SK-N-SH (cell line): ENCODE results near the gene C18orf54. TPM values are rescaled to one million over a fixed set of nuclear protein-coding genes. Genes with fewer than 3 reads are reported as not detected.
A peak's percentile ranks its signal among the peaks of the same experiment; 100 is the strongest.

Experiments used
- CTCF ChIA-PET: fragments of 300-600, 350-600 bp; formaldehyde crosslinking; extraction: SDS; loops from one replicate; lab custom pipeline; 2021; lab: Yijun Ruan, JAX
- POLR2A ChIA-PET: fragments of 350-600 bp; sonication (Branson Sonifier 250); formaldehyde crosslinking; extraction: SDS; loops from one replicate; lab custom pipeline; 2020; ENCODE audit warnings: antibody characterized with exemption, inconsistent platforms; lab: Yijun Ruan, JAX
- DNase-seq: peaks from one replicate; pipeline ENCODE4 v3.0.0; 2012
- H2AFZ ChIP-seq: fragments of 200-600 bp; sonication (generic); 2 replicates; pipeline ENCODE4 v1.8.1; 2016; ENCODE audit warnings: antibody characterized with exemption, mild to moderate bottlenecking, low read depth
- H3F3A ChIP-seq: fragments of 200-600 bp; sonication (generic); replicated peaks from 2 replicates; pipeline ENCODE3; 2016; ENCODE audit warnings: antibody characterized with exemption, mild to moderate bottlenecking; ENCODE audit not compliant: insufficient read depth
- H3K27ac ChIP-seq, 2 experiments: fragments of 200-500 bp in 1 of 2; fragments of 200-600 bp in 1 of 2; sonication (Bioruptor generic) in 1 of 2; sonication (generic), shearing (Covaris generic) in 1 of 2; 2 replicates each; pipeline versions ENCODE4 v1.5.1 to v1.6.1; 2014 to 2016; ENCODE audit warnings: low read depth in 2 of 2, inconsistent platforms in 1 of 2, low read length in 1 of 2, mild to moderate bottlenecking in 1 of 2, mixed read lengths in 1 of 2
- H3K27me3 ChIP-seq: fragments of 200-600 bp; sonication (generic), shearing (Covaris generic); 2 replicates; pipeline ENCODE4 v1.6.1; 2016; ENCODE audit warnings: mixed run types; ENCODE audit not compliant: insufficient read depth
- H3K36me3 ChIP-seq, 2 experiments: fragments of 200-500 bp in 1 of 2; fragments of 200-600 bp in 1 of 2; sonication (Bioruptor generic) in 1 of 2; sonication (generic) in 1 of 2; replicated peaks in 1 of 2; 2 replicates each; pipeline versions ENCODE3 to v1.5.1; 2014 to 2016; ENCODE audit warnings: low read length in 1 of 2, mild to moderate bottlenecking in 1 of 2; ENCODE audit not compliant: insufficient read depth in 2 of 2, control insufficient read depth in 1 of 2
- H3K4me1 ChIP-seq, 2 experiments: fragments of 200-500 bp in 1 of 2; fragments of 200-600 bp in 1 of 2; sonication (Bioruptor generic) in 1 of 2; sonication (generic), shearing (Covaris generic) in 1 of 2; 2 replicates each; pipeline versions ENCODE4 v1.5.1 to v1.6.1; 2014 to 2016; ENCODE audit warnings: low read depth in 1 of 2, low read length in 1 of 2, mixed run types in 1 of 2; ENCODE audit not compliant: insufficient read depth in 2 of 2, control insufficient read depth in 1 of 2
- H3K4me2 ChIP-seq: fragments of 200-600 bp; sonication (generic), shearing (Covaris generic); 2 replicates; pipeline ENCODE4 v1.6.1; 2017; ENCODE audit warnings: mixed run types
- H3K4me3 ChIP-seq, 2 experiments: fragments of 200-500 bp in 1 of 2; fragments of 200-600 bp in 1 of 2; sonication (Bioruptor generic) in 1 of 2; sonication (generic), shearing (Covaris generic) in 1 of 2; 2 replicates each; pipeline versions ENCODE4 v1.5.1 to v1.8.1; 2014 to 2016; ENCODE audit warnings: low read depth in 2 of 2, inconsistent platforms in 1 of 2, low read length in 1 of 2, mild to moderate bottlenecking in 1 of 2, mixed read lengths in 1 of 2, moderate library complexity in 1 of 2
- H3K79me2 ChIP-seq: fragments of 200-600 bp; sonication (generic); 2 replicates; pipeline ENCODE4 v1.8.1; 2017; ENCODE audit warnings: mild to moderate bottlenecking; ENCODE audit not compliant: insufficient read depth
- H3K9ac ChIP-seq: fragments of 200-600 bp; sonication (generic); 2 replicates; pipeline ENCODE4 v1.6.1; 2017; ENCODE audit warnings: mixed run types
- H3K9me2 ChIP-seq: fragments of 200-600 bp; sonication (generic); 2 replicates; pipeline ENCODE4 v1.6.1; 2017; ENCODE audit warnings: mixed run types
- H3K9me3 ChIP-seq: fragments of 200-600 bp; sonication (generic); 2 replicates; pipeline ENCODE4 v1.6.1; 2017; ENCODE audit warnings: mixed run types, mild to moderate bottlenecking, moderate library complexity
- H4K20me1 ChIP-seq: fragments of 200-600 bp; sonication (generic); 2 replicates; pipeline ENCODE4 v1.6.1; 2017; ENCODE audit warnings: mild to moderate bottlenecking, mixed run types; ENCODE audit not compliant: insufficient read depth
- CHD2 ChIP-seq: fragments of 150-350 bp; IDR thresholded peaks from 2 replicates; pipeline ENCODE4 v1.6.1; 2018; ENCODE audit warnings: low read length; ENCODE audit not compliant: partially characterized antibody
- CTCF ChIP-seq: fragments of 200-600 bp; sonication (generic); IDR thresholded peaks from 2 replicates; pipeline ENCODE4 v1.6.1; 2017; ENCODE audit warnings: antibody characterized with exemption, mild to moderate bottlenecking, moderate library complexity
- ELF1 ChIP-seq: IDR thresholded peaks from 2 replicates; pipeline ENCODE4 v1.4.0; 2012
- EP300 ChIP-seq, 2 experiments: IDR thresholded peaks; 2 replicates each; pipeline versions ENCODE4 v1.4.0 to v1.6.1; 2012; ENCODE audit warnings: borderline replicate concordance in 1 of 2, low read depth in 1 of 2, low read length in 1 of 2
- FOSL2 ChIP-seq: IDR thresholded peaks from 2 replicates; pipeline ENCODE4 v1.4.0; 2012; ENCODE audit warnings: low read depth, mild to moderate bottlenecking, moderate library complexity, borderline replicate concordance
- FOXJ3 ChIP-seq: sonication (generic); formaldehyde crosslinking; IDR thresholded peaks from 2 replicates; pipeline ENCODE4 v1.5.1; 2020; ENCODE audit warnings: mild to moderate bottlenecking, missing genetic modification reagents
- FOXM1 ChIP-seq: IDR thresholded peaks from 2 replicates; pipeline ENCODE4 v1.4.0; 2012; ENCODE audit warnings: low read depth, mild to moderate bottlenecking
- GATA2 ChIP-seq: sonication (generic); formaldehyde crosslinking; IDR thresholded peaks from 2 replicates; pipeline ENCODE4 v1.5.0; 2020; ENCODE audit warnings: mild to moderate bottlenecking, missing genetic modification reagents
- JUND ChIP-seq: IDR thresholded peaks from 2 replicates; pipeline ENCODE4 v1.4.0; 2012
- MEF2A ChIP-seq: IDR thresholded peaks from 2 replicates; pipeline ENCODE4 v1.4.0; 2012; ENCODE audit warnings: low read depth, borderline replicate concordance
- MXI1 ChIP-seq: IDR thresholded peaks from 2 replicates; pipeline ENCODE4 v1.6.1; 2012; ENCODE audit warnings: mild to moderate bottlenecking, low read depth, low read length, improper control_type of control experiment
- NFIC ChIP-seq: IDR thresholded peaks from 2 replicates; pipeline ENCODE4 v1.4.0; 2012; ENCODE audit warnings: borderline replicate concordance
- POLR2AphosphoS5 ChIP-seq: IDR thresholded peaks from 2 replicates; pipeline ENCODE4 v1.6.1; 2012; ENCODE audit warnings: low read depth, low read length
- RAD21 ChIP-seq: IDR thresholded peaks from 2 replicates; pipeline ENCODE4 v1.6.1; 2012; ENCODE audit warnings: mild to moderate bottlenecking, low read length
- RCOR1 ChIP-seq: fragments of 150-350 bp; IDR thresholded peaks from 2 replicates; pipeline ENCODE4 v1.6.1; 2017; ENCODE audit warnings: antibody characterized with exemption, low read length
- RXRA ChIP-seq: IDR thresholded peaks from 2 replicates; pipeline ENCODE4 v1.4.0; 2012; ENCODE audit warnings: low read depth, mild to moderate bottlenecking, borderline replicate concordance
- SMC3 ChIP-seq: IDR thresholded peaks from 2 replicates; pipeline ENCODE4 v1.6.1; 2012; ENCODE audit warnings: low read depth, low read length, improper control_type of control experiment
- TAF1 ChIP-seq: IDR thresholded peaks from 2 replicates; pipeline ENCODE4 v1.6.1; 2012; ENCODE audit warnings: low read depth, mild to moderate bottlenecking, low read length, moderate library complexity, borderline replicate concordance
- TCF12 ChIP-seq: IDR thresholded peaks from 2 replicates; pipeline ENCODE4 v1.4.0; 2012
- ZBTB33 ChIP-seq: IDR thresholded peaks from 2 replicates; pipeline ENCODE4 v1.4.0; 2012; ENCODE audit warnings: low read depth, borderline replicate concordance
- WGBS: methylation state at CpG from one replicate; pipeline ENCODE4 v1.1.6; 2017; ENCODE audit warnings: low lambda C conversion rate; 5-methylcytosine and 5-hydroxymethylcytosine counted together
- polyA plus RNA-seq, 3 experiments: library from polyadenylated mRNA; depleted of rRNA; stranded (reverse); fragments of >200 nt; gene quantifications; 2 replicates each; pipeline ENCODE4 v1.2.3, GENCODE V29; 2012
- TF ChIP-seq, protein P1 (sequence below): fragments of 150-350 bp; IDR thresholded peaks from 2 replicates; pipeline ENCODE4 v1.6.1; 2017; ENCODE audit warnings: antibody characterized with exemption, low read length, low read depth, borderline replicate concordance
- TF ChIP-seq, protein P2 (sequence below): fragments of 150-350 bp; IDR thresholded peaks from 2 replicates; pipeline ENCODE4 v1.6.1; 2016; ENCODE audit warnings: mild to moderate bottlenecking, low read depth, low read length
- TF ChIP-seq, protein P3 (sequence below): IDR thresholded peaks from 2 replicates; pipeline ENCODE4 v1.6.1; 2012; ENCODE audit warnings: mild to moderate bottlenecking, low read depth, low read length, moderate library complexity

The C18orf54 gene
- 0.68 and 0.76 TPM in 2 replicates for polyA plus RNA-seq (2012; rRNA removed)
- 1.4 TPM in 2 replicates for polyA plus RNA-seq (2012; cell fraction: cytosol; rRNA removed)
- 0.41 and 1.0 TPM in 2 replicates for polyA plus RNA-seq (2012; cell fraction: nucleus; rRNA removed)

DNA sequence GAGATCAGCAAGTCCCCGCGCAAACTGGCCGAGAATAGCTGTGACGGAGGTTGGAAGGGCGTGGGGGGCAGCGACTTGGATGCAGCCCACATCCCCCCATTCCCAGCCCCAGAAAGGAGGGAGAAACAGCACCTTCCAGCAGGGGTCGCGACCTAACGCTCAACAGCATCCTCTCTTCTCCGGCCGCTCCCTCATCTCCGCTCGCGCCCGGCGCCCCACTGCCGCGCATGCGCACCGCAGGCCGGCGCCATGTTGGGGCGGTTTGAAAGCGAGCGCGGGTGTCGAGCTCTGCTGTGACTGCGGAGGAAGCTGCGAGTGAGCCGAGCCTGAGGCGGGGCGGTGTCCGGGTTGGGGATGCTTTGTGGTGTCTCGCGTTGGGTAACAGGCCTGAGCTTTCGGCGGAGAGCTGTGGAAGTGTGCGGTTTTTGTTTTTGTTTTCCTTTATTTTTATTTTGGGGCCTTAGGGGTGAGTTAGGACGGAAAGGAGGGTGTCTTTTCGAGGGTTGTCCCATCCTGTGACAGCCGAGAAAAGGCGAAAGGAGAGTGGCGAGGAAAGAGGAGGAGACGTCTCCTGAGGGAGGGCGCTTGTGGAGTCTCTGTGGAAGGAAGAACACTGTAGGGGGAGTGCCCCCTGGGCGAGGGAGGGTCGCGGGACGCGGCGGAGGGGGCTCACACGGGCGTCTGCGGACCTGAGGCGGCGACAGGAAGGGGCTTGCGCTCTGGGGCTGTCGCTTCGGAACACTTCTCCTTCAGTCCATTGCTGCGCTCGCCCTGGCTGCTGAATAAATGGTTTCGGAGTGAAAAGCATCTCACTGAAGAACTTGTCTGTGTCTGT is at the start of gene C18orf54, which contains the start of gene STARD6:
Gene C18orf54, plus strand, starts transcription at position 247 of the 835 bp plus-strand sequence. CDS start 2,667 bp downstream, outside the sequence.
Gene STARD6, minus strand, starts transcription at position 199 of the 835 bp plus-strand sequence. CDS start 3,285 bp downstream, outside the sequence.
- Histone ChIP-seq H3K9me2 (no peaks in the 10 kb centered on the region), H3K9ac (peak within 1 kb of the TSS; percentile 73), H3K27me3 (no peaks in the 10 kb centered on the region), H3F3A (peaks cover 5% of the 10 kb centered on the region), H3K36me3 (peaks cover 0 to 13% of the 10 kb centered on the region in 2 experiments), H2AFZ (peak within 1 kb of the TSS; percentile 98), H4K20me1 (no peaks in the 10 kb centered on the region), H3K4me2 (peak within 1 kb of the TSS; percentile 79), H3K4me1 (no peaks in the 10 kb centered on the region; a peak in 2 of 4 replicates), H3K79me2 (peaks cover 17% of the 10 kb centered on the region), H3K4me3 (peak within 1 kb of the TSS; percentile 66 to 84), H3K9me3 (no peaks in the 10 kb centered on the region), H3K27ac (peak within 1 kb of the TSS; percentile 58 to 93)
- ChIA-PET CTCF (interaction anchor here (0.6 to 3.5 kb wide), 16 partner anchors 10 to 766 kb away, joined by 3 to 12 read pairs (median 3); no protein-coding TSS in a partner anchor), POLR2A (interaction anchor here (0.6 to 1.7 kb wide), 4 partner anchors 70 to 1370 kb away, joined by 3 to 7 read pairs (median 4); partner anchors contain the start of gene POLI)
- 1% methylated on average over 39 of the region's 62 CpGs for WGBS
- peak; percentile 95 for DNase-seq
- TF ChIP-seq POLR2AphosphoS5 (peak; percentile 80), RCOR1 (peak; percentile 42; the same call in 1 of the 2 replicates), NFIC (no peak), MEF2A (no peak), SMC3 (no peak), EP300 (IDR thresholded peaks at IDR 0.05; ENCODE audit: borderline replicate concordance in 1 of 2, low read depth in 1 of 2, low read length in 1 of 2) (no peak), CTCF (peak; percentile 66), FOSL2 (no peak), ELF1 (no peak), JUND (no peak), TCF12 (no peak), ZBTB33 (no peak), RAD21 (peak; percentile 30; the same call in 1 of the 2 replicates), RXRA (no peak), CHD2 (peak; percentile 67), FOXM1 (no peak), FOXJ3 (CRISPR knock-in tag) (no peak), TAF1 (peak; percentile 85), GATA2 (CRISPR knock-in tag) (no peak), MXI1 (peak; percentile 91)
- TF ChIP-seq, protein P1, sequence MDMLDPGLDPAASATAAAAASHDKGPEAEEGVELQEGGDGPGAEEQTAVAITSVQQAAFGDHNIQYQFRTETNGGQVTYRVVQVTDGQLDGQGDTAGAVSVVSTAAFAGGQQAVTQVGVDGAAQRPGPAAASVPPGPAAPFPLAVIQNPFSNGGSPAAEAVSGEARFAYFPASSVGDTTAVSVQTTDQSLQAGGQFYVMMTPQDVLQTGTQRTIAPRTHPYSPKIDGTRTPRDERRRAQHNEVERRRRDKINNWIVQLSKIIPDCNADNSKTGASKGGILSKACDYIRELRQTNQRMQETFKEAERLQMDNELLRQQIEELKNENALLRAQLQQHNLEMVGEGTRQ = no peak
- TF ChIP-seq, protein P2, sequence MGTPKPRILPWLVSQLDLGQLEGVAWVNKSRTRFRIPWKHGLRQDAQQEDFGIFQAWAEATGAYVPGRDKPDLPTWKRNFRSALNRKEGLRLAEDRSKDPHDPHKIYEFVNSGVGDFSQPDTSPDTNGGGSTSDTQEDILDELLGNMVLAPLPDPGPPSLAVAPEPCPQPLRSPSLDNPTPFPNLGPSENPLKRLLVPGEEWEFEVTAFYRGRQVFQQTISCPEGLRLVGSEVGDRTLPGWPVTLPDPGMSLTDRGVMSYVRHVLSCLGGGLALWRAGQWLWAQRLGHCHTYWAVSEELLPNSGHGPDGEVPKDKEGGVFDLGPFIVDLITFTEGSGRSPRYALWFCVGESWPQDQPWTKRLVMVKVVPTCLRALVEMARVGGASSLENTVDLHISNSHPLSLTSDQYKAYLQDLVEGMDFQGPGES = no peak
- TF ChIP-seq, protein P3, sequence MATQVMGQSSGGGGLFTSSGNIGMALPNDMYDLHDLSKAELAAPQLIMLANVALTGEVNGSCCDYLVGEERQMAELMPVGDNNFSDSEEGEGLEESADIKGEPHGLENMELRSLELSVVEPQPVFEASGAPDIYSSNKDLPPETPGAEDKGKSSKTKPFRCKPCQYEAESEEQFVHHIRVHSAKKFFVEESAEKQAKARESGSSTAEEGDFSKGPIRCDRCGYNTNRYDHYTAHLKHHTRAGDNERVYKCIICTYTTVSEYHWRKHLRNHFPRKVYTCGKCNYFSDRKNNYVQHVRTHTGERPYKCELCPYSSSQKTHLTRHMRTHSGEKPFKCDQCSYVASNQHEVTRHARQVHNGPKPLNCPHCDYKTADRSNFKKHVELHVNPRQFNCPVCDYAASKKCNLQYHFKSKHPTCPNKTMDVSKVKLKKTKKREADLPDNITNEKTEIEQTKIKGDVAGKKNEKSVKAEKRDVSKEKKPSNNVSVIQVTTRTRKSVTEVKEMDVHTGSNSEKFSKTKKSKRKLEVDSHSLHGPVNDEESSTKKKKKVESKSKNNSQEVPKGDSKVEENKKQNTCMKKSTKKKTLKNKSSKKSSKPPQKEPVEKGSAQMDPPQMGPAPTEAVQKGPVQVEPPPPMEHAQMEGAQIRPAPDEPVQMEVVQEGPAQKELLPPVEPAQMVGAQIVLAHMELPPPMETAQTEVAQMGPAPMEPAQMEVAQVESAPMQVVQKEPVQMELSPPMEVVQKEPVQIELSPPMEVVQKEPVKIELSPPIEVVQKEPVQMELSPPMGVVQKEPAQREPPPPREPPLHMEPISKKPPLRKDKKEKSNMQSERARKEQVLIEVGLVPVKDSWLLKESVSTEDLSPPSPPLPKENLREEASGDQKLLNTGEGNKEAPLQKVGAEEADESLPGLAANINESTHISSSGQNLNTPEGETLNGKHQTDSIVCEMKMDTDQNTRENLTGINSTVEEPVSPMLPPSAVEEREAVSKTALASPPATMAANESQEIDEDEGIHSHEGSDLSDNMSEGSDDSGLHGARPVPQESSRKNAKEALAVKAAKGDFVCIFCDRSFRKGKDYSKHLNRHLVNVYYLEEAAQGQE = no peak
